Hepatocyte (in vitro differentiated cells): ENCODE results near the gene SH3RF3. TPM values are rescaled to one million over a fixed set of nuclear protein-coding genes. Genes with fewer than 3 reads are reported as not detected.

Experiments
- DNase-seq: peaks from one replicate; pipeline ENCODE4 v3.0.0-alpha.2; 2016; ENCODE audit warnings: low spot score
- H2AFZ ChIP-seq: fragments of 200-600 bp; sonication (generic); 2 replicates; pipeline ENCODE4 v1.6.0; 2016; ENCODE audit warnings: antibody characterized with exemption, mild to moderate bottlenecking
- H3K27ac ChIP-seq: fragments of 200-600 bp; sonication (generic); 2 replicates; pipeline ENCODE4 v1.5.1; 2016; ENCODE audit warnings: mild to moderate bottlenecking
- H3K27me3 ChIP-seq: fragments of 200-600 bp; sonication (generic); 2 replicates; pipeline ENCODE4 v1.6.1; 2016
- H3K36me3 ChIP-seq: fragments of 200-600 bp; sonication (generic); replicated peaks from 2 replicates; pipeline ENCODE4 v1.5.1; 2016; ENCODE audit warnings: low read depth; ENCODE audit not compliant: insufficient read depth
- H3K4me1 ChIP-seq: fragments of 200-600 bp; sonication (generic); 2 replicates; pipeline ENCODE4 v1.5.1; 2016; ENCODE audit warnings: mild to moderate bottlenecking, moderate library complexity; ENCODE audit not compliant: insufficient read depth
- H3K4me2 ChIP-seq: fragments of 200-600 bp; sonication (generic); 2 replicates; pipeline ENCODE4 v1.6.0; 2016
- H3K4me3 ChIP-seq: fragments of 200-600 bp; sonication (generic); 2 replicates; pipeline ENCODE4 v1.5.1; 2016; ENCODE audit warnings: mild to moderate bottlenecking
- H3K79me2 ChIP-seq: fragments of 200-600 bp; sonication (generic); 2 replicates; pipeline ENCODE4 v1.6.0; 2017; ENCODE audit warnings: mild to moderate bottlenecking
- H3K9me2 ChIP-seq: fragments of 200-600 bp; sonication (generic); replicated peaks from 2 replicates; pipeline ENCODE4 v1.6.0; 2017; ENCODE audit warnings: mild to moderate bottlenecking; ENCODE audit not compliant: insufficient read depth
- H3K9me3 ChIP-seq: fragments of 200-600 bp; sonication (generic); 2 replicates; pipeline ENCODE4 v1.5.1; 2016; ENCODE audit warnings: low read depth, mild to moderate bottlenecking
- H4K20me1 ChIP-seq: fragments of 200-600 bp; sonication (generic); 2 replicates; pipeline ENCODE4 v1.6.0; 2016; ENCODE audit warnings: mild to moderate bottlenecking; ENCODE audit not compliant: insufficient read depth, poor library complexity, severe bottlenecking
- EZH2 ChIP-seq: fragments of 200-600 bp; sonication (generic); IDR thresholded peaks from 2 replicates; pipeline ENCODE4 v1.6.1; 2016; ENCODE audit warnings: antibody characterized with exemption, mild to moderate bottlenecking, borderline replicate concordance
- EZH2phosphoT487 ChIP-seq: fragments of 200-600 bp; sonication (generic); IDR thresholded peaks from one replicate; pipeline ENCODE4 v1.6.1; 2018; ENCODE audit warnings: antibody characterized with exemption, mild to moderate bottlenecking, low read depth, moderate library complexity; ENCODE audit not compliant: unreplicated experiment, severe bottlenecking
- WGBS: methylation state at CpG from one replicate; pipeline ENCODE4 v1.1.6; 2016; ENCODE audit warnings: low lambda C conversion rate; ENCODE audit errors: missing lambda C conversion rate; 5-methylcytosine and 5-hydroxymethylcytosine counted together
- polyA plus RNA-seq: library from polyadenylated mRNA; unstranded; fragments of >200 nt; fragmentation: Nextera tagmentation; extraction: Ambion mirVana; gene quantifications from 2 replicates; pipeline ENCODE4 v1.2.1, GENCODE V29; 2016
- total RNA-seq: library from RNA; depleted of rRNA; stranded (reverse); fragments of >200 nt; gene quantifications from 2 replicates; pipeline ENCODE4 v1.2.3, GENCODE V29; 2014
- TF ChIP-seq, protein P1 (sequence below): fragments of 200-600 bp; sonication (generic); IDR thresholded peaks from 2 replicates; pipeline ENCODE4 v1.5.1; 2016; ENCODE audit warnings: antibody characterized with exemption, mild to moderate bottlenecking; ENCODE audit not compliant: poor library complexity

Gene SH3RF3
- total and polyA plus RNA-seq, 2 experiments from 2014 or later: 1.9 to 2.1 TPM

DNA sequence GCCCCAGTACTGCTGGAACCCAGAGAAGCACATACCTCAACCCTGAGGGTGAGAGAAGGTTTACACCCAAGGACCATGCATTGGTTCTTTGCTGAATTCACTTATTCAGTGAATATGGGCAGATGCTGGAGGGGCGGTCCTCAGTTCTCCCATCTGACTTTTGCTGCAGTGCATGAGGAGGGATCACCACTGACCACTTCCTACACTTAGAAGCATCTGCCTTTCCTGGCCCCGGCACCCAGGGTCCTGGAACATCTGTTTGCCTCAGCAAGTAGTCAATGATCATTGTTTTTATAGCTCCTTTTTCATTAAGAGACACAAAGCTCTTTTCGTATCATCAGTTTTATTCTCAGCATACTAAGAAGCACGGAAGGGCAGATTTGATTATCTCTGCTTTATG is 211.4 kb downstream of the SH3RF3 start:
- no peak overlapping the region for H3K4me3 ChIP-seq
- no peak for TF ChIP-seq EZH2phosphoT487
- no peaks in the 10 kb centered on the region for H3K36me3 ChIP-seq
- no peaks in the 10 kb centered on the region for H3K27me3 ChIP-seq
- H4K20me1 ChIP-seq: no peaks in the 10 kb centered on the region
- H3K4me1 ChIP-seq: peaks cover 14% of the 10 kb centered on the region
- no peak overlapping the region for H3K4me2 ChIP-seq
- H3K9me2 ChIP-seq: no peaks in the 10 kb centered on the region
- no peak overlapping the region for H2AFZ ChIP-seq
- DNase-seq: no peak
- 92% methylated on average over 4 of the region's 4 CpGs for WGBS
- H3K79me2 ChIP-seq: no peaks in the 10 kb centered on the region
- no peak overlapping the region for H3K27ac ChIP-seq
- no peaks in the 10 kb centered on the region for H3K9me3 ChIP-seq

DNA sequence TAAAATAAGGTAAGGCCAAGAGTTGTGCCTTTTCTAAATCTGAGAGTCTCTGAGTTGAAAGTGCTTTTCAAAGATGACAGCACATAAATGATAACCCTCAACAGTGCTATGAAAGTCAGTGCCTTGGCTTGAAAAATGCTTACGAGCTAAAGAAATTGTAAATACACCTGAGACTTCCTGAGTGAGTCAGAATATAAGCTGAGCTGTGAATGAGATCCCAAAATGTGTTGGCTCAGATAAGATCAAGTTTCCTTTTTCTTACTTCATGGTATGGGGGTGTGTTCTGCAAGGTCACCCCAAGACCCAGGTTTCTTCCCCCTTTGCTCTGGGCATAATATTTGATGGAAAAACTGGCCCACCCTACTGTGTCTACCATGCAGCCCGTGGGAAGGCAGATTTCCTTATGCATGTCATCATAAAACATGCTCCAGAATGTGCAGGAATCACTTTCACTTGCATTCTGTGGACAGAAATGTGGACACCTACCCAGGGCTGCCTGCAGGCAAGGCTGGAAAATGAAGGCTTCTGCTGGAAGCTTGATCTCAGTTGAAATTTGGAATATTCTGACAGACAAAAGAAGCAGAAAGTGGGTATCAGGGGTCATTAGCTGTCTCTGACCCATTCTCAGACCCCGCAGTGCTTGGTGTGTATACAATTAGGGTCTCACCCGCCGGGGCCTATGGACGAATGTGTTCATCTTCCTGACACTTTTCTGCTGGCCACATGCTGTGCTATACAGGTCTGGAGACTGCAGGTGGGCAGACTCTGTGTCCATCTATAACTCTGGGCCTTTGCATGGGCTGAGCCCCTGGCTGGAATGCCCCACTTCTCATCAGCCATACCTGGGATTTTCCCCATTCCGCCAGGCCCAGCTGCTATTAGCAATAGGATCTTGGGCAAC is 212.6 kb downstream of the SH3RF3 start:
- Histone ChIP-seq H2AFZ (no peak overlapping the region), H3K9me3 (no peaks in the 10 kb centered on the region), H3K27me3 (no peaks in the 10 kb centered on the region), H3K4me2 (no peak overlapping the region), H3K4me1 (peaks cover 4% of the 10 kb centered on the region), H3K79me2 (no peaks in the 10 kb centered on the region), H3K36me3 (no peaks in the 10 kb centered on the region), H4K20me1 (no peaks in the 10 kb centered on the region), H3K27ac (no peak overlapping the region), H3K4me3 (no peak overlapping the region), H3K9me2 (no peaks in the 10 kb centered on the region)
- WGBS: 92% methylated on average over 7 of the region's 7 CpGs
- TF ChIP-seq EZH2: no peak
- TF ChIP-seq EZH2phosphoT487: no peak
- TF ChIP-seq, protein P1, sequence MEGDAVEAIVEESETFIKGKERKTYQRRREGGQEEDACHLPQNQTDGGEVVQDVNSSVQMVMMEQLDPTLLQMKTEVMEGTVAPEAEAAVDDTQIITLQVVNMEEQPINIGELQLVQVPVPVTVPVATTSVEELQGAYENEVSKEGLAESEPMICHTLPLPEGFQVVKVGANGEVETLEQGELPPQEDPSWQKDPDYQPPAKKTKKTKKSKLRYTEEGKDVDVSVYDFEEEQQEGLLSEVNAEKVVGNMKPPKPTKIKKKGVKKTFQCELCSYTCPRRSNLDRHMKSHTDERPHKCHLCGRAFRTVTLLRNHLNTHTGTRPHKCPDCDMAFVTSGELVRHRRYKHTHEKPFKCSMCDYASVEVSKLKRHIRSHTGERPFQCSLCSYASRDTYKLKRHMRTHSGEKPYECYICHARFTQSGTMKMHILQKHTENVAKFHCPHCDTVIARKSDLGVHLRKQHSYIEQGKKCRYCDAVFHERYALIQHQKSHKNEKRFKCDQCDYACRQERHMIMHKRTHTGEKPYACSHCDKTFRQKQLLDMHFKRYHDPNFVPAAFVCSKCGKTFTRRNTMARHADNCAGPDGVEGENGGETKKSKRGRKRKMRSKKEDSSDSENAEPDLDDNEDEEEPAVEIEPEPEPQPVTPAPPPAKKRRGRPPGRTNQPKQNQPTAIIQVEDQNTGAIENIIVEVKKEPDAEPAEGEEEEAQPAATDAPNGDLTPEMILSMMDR: no peak
- no peak for DNase-seq

DNA sequence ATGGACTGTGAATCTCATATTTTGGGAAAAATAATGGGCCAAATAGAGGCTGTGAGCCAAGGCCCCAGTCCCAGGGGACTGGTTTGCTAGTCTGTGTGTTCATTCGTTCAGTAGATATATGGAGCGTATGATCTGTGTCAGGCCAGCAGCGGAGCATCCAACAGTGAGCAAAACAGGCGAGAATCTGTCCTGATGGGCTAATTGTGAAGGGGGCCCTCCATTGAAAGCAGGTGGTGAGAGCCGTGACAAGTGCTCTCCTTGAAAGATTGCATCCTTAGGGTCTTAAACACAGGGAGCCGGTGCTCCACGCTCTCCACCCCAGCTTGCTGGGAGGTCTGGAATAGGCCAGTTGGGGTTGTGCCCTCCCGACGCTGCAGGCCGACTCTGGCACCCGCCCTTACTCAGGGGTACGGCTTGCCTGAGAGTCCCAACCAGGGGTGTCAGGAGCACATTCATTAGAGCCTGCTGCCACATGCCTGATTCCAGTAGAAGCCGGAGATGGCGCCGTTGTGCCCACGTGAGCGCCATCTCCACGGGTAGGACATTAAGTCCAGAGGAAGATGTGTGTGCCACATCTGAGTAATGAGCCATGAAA is 213.3 kb downstream of the SH3RF3 start:
- Histone ChIP-seq H2AFZ (no peak overlapping the region), H3K27me3 (no peaks in the 10 kb centered on the region), H3K36me3 (no peaks in the 10 kb centered on the region), H4K20me1 (no peaks in the 10 kb centered on the region), H3K9me3 (no peaks in the 10 kb centered on the region), H3K4me3 (no peak overlapping the region), H3K27ac (no peak overlapping the region), H3K4me1 (no peaks in the 10 kb centered on the region), H3K9me2 (no peaks in the 10 kb centered on the region), H3K4me2 (no peak overlapping the region), H3K79me2 (no peaks in the 10 kb centered on the region)
- no peak for DNase-seq
- 95% methylated on average over 18 of the region's 18 CpGs for WGBS
- TF ChIP-seq, protein P1: no peak
- TF ChIP-seq EZH2 (no peak), EZH2phosphoT487 (no peak)

DNA sequence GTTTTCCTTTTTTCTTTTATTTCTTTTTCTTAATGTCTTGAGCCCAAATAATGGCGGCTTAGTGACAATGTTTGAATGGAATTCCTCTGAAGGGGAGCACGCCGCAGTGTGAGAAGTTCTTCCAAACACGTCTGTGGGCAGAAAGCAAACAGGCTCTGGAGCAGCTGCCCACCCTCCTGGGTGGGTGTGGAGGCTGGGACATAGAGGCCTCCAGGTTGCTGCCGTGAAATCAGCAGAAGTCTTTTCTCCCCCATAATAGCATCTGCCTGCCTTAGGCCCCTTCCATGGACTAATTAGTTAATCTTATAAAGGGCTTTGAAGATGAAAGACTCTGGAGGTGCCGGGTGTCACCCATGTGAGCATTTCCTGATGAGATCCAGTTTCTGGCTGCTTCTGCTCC is 213.9 kb downstream of the SH3RF3 start:
- Histone ChIP-seq H3K4me3 (no peak overlapping the region), H3K9me3 (no peaks in the 10 kb centered on the region), H4K20me1 (no peaks in the 10 kb centered on the region), H3K36me3 (no peaks in the 10 kb centered on the region), H3K79me2 (no peaks in the 10 kb centered on the region), H3K4me2 (no peak overlapping the region), H3K4me1 (no peaks in the 10 kb centered on the region), H2AFZ (no peak overlapping the region), H3K27ac (no peak overlapping the region), H3K27me3 (no peaks in the 10 kb centered on the region), H3K9me2 (no peaks in the 10 kb centered on the region)
- TF ChIP-seq, protein P1: no peak
- no peak for DNase-seq
- 80% methylated on average over 6 of the region's 6 CpGs for WGBS
